ENCODE data around the gene MRPL21. TPM values are rescaled to one million over a fixed set of nuclear protein-coding genes. Genes with fewer than 3 reads are reported as not detected.
A peak's percentile ranks its signal among the peaks of the same experiment; 100 is the strongest.

MRPL21 gene
- total and polyA plus RNA-seq, 2 of the 8 experiments (the other 6 are each of a cell fraction or from before 2014, with no cell fraction given), result 102 to 107 TPM

DNA sequence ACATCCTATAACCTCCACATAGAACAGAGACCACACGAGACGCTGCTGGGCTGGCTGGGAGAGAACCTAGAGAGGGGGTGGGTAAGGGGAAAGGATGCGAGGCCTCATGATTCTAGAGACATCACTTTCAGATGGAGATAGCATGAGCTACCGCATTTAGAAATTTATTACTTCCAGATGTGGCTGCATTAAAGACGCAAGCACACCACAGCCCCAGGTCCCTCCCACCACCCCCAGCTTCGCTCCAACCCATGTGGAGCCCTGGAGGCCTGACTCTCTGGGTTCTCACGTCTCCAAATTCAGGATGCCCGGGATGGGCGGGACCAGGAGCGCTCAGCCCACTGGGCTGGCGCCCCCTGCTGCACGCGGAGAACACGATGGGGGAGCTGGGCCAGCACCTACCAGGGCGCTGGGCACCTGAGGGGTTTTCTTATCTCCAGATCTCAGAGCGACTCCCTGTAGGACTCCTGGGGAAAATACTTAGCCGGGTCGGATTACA lies 13.6 kb downstream of the MRPL21 start:
- Histone ChIP-seq H3K14ac (ENCODE audit: insufficient read length) (no peak overlapping the region), H3K9me3 (ENCODE audit: insufficient read depth in 2 of 2, low read depth in 1 of 2, low read length in 1 of 2) (no peaks in the 10 kb centered on the region), H3K27me3 (replicated peaks in 1 of 4; ENCODE audit: control insufficient read depth in 3 of 4, extremely low read depth in 1 of 4, insufficient read depth in 3 of 4, low read length in 3 of 4) (no peaks in the 10 kb centered on the region), H3K18ac (ENCODE audit: extremely low read depth, low read length) (no peak overlapping the region), H4K91ac (replicated peaks; ENCODE audit: insufficient read length, low read length) (no peak overlapping the region), H2BK5ac (ENCODE audit: low read depth, low read length) (no peak overlapping the region), H2AFZ (ENCODE audit: low read length) (no peak overlapping the region), H3K4me1 (replicated peaks in 1 of 4; ENCODE audit: control insufficient read depth in 3 of 4, insufficient read depth in 4 of 4, low read length in 3 of 4) (peaks cover 0 to 4% (median under 1%) of the 10 kb centered on the region in 4 experiments; a peak in 1 of 7 replicates), H3K79me2 (ENCODE audit: control insufficient read depth in 1 of 2, insufficient read depth in 2 of 2, low read length in 2 of 2) (no peaks in the 10 kb centered on the region), H3K79me1 (ENCODE audit: low read depth, low read length) (no peaks in the 10 kb centered on the region), H4K8ac (ENCODE audit: extremely low read depth, insufficient read depth, low read length) (0 out of 2 replicates have a peak overlapping the region, but pooled peaks have one; percentile 16), H3K27ac (ENCODE audit: low read depth, low read length) (no peak overlapping the region), H3K23me2 (ENCODE audit: low read depth, low read length) (no peaks in the 10 kb centered on the region), H2AK5ac (ENCODE audit: low read depth, low read length) (no peak overlapping the region), H3K36me3 (ENCODE audit: control insufficient read depth in 2 of 4, insufficient read depth in 4 of 4, low read length in 3 of 4) (peaks cover 8 to 37% (median 22%) of the 10 kb centered on the region in 4 experiments; a peak in 5 of 8 replicates), H3K23ac (ENCODE audit: insufficient read length) (no peak overlapping the region), H2BK20ac (ENCODE audit: low read length) (no peak overlapping the region), H3K9ac (replicated peaks in 1 of 4; ENCODE audit: extremely low read depth in 1 of 4, low read depth in 3 of 4, low read length in 3 of 4) (no peak overlapping the region), H3K4me2 (ENCODE audit: insufficient read depth in 1 of 2, low read depth in 2 of 2, low read length in 2 of 2) (no peak overlapping the region), H4K5ac (ENCODE audit: insufficient read length, low read depth, low read length) (no peak overlapping the region), H3K4me3 (ENCODE audit: extremely low read depth in 1 of 4, insufficient read depth in 2 of 4, low read depth in 3 of 4, low read length in 4 of 4) (no peak overlapping the region), H2BK120ac (replicated peaks; ENCODE audit: low read depth, low read length) (no peak overlapping the region), H3K4ac (replicated peaks; ENCODE audit: insufficient read length, low read depth, low read length) (no peak overlapping the region), H2BK12ac (ENCODE audit: low read depth, low read length) (no peak overlapping the region), H4K20me1 (replicated peaks in 1 of 2; ENCODE audit: control insufficient read depth in 1 of 2, insufficient read depth in 2 of 2, low read length in 2 of 2) (peaks cover 6 to 17% of the 10 kb centered on the region in 2 experiments), H2BK15ac (ENCODE audit: low read length) (no peak overlapping the region), H3K56ac (replicated peaks; ENCODE audit: insufficient read length, low read depth, low read length) (no peak overlapping the region)
- TF ChIP-seq SP1 (IDR thresholded peaks at IDR 0.05; ENCODE audit: low read depth, low read length) (peak; percentile 50; the same call in 1 of the 2 replicates), CBX5 (IDR thresholded peaks at IDR 0.05; ENCODE audit: low read depth, low read length) (no peak), ASH2L (IDR thresholded peaks at IDR 0.05; ENCODE audit: low read length) (no peak), YY1 (IDR thresholded peaks at IDR 0.05; ENCODE audit: low read depth, low read length) (peak; percentile 19; the same call in 1 of the 2 replicates), RAD21 (IDR thresholded peaks at IDR 0.05 in 1 of 2, conservative IDR thresholded peaks at IDR 0.05 in 1 of 2; ENCODE audit: low read depth in 2 of 2, low read length in 2 of 2) (peak; percentile 65 to 77)
- TF ChIP-seq, protein P1, sequence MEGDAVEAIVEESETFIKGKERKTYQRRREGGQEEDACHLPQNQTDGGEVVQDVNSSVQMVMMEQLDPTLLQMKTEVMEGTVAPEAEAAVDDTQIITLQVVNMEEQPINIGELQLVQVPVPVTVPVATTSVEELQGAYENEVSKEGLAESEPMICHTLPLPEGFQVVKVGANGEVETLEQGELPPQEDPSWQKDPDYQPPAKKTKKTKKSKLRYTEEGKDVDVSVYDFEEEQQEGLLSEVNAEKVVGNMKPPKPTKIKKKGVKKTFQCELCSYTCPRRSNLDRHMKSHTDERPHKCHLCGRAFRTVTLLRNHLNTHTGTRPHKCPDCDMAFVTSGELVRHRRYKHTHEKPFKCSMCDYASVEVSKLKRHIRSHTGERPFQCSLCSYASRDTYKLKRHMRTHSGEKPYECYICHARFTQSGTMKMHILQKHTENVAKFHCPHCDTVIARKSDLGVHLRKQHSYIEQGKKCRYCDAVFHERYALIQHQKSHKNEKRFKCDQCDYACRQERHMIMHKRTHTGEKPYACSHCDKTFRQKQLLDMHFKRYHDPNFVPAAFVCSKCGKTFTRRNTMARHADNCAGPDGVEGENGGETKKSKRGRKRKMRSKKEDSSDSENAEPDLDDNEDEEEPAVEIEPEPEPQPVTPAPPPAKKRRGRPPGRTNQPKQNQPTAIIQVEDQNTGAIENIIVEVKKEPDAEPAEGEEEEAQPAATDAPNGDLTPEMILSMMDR (IDR thresholded peaks at IDR 0.05; ENCODE audit: control extremely low read depth in 1 of 3, insufficient read depth in 1 of 3, low read depth in 1 of 3, low read length in 3 of 3), result peak; percentile 74 to 77 (median 74)
- ChIA-PET CTCF (ENCODE audit: partially characterized antibody) (interaction anchor here (0.6 to 2.2 kb wide), 17 partner anchors 9 to 289 kb away, joined by 3 to 17 read pairs (median 4); partner anchors contain the start of gene MRPL21), POLR2A (ENCODE audit: partially characterized antibody) (interaction anchor here (0.8 to 2.0 kb wide), 9 partner anchors 8 to 50 kb away, joined by 3 to 8 read pairs (median 3); partner anchors contain the start of genes IGHMBP2 and MRPL21)
- FAIRE-seq (no peak), DNase-seq (ENCODE audit: low read depth in 1 of 2, low spot score in 2 of 2) (peak; percentile 57 to 84)
- 56% methylated on average over 18 of the region's 18 CpGs; no CpG with 5 or more reads in 1 of the 2 experiments for WGBS, 2 experiments (ENCODE audit: extremely low coverage in 1 of 2, insufficient coverage in 1 of 2, insufficient read length in 1 of 2, insufficient replicate concordance in 2 of 2, low coverage in 1 of 2, low lambda C conversion rate in 2 of 2, missing lambda C conversion rate in 1 of 2)
